GM19035 (cell line): Measurements from ENCODE around the gene TK1.
"Not testable (repeated sequence)": the region's sequence is repeated elsewhere in the genome, so short reads cannot be mapped to it uniquely, and the experiment has no call there.

Experiments used
- ATAC-seq: cut with Tn5 transposase; IDR thresholded peaks from one replicate; pipeline ENCODE4 v1.9.1; 2021; ENCODE audit not compliant: unreplicated experiment

TK1 gene

GRCh38 chr17:78179372-78179771 is 7.5 kb downstream of the TK1 start:
- no peak for ATAC-seq

- ATAC-seq: peak; percentile 38
Measured at GRCh38 chr17:78176548-78177025, 10.3 kb downstream of the TK1 start.

GRCh38 chr17:78175643-78175981 is 11.2 kb downstream of the TK1 start:
- no peak for ATAC-seq

- ATAC-seq: no peak
Measured at GRCh38 chr17:78174870-78175642, 11.8 kb downstream of the TK1 start.

GRCh38 chr17:78174346-78174869 is 12.4 kb downstream of the TK1 start:
- no peak for ATAC-seq

GRCh38 chr17:78173097-78173715 is 13.6 kb downstream of the TK1 start:
- ATAC-seq: no peak

GRCh38 chr17:78172249-78173051 is 14.4 kb downstream of the TK1 start:
- no peak for ATAC-seq

GRCh38 chr17:78171591-78172248 is 15.1 kb downstream of the TK1 start:
- ATAC-seq: not testable (repeated sequence)

GRCh38 chr17:78170692-78171590 is 15.9 kb downstream of the TK1 start:
- ATAC-seq: no peak

- peak; percentile 23 for ATAC-seq
Measured at GRCh38 chr17:78168903-78169793, 17.7 kb downstream of the TK1 start.

GRCh38 chr17:78168242-78168902 is 18.5 kb downstream of the TK1 start, which contains the start of gene SYNGR2:
SYNGR2 (plus strand) TSS chr17:78168581; CDS start chr17:78168617, 36 bp downstream.
- peak; percentile 53 for ATAC-seq

- ATAC-seq: no peak
Measured at GRCh38 chr17:78166416-78166815, 20.4 kb downstream of the TK1 start.

GRCh38 chr17:78164748-78165607 is 21.9 kb downstream of the TK1 start:
- no peak for ATAC-seq

- no peak for ATAC-seq
Measured at GRCh38 chr17:78163881-78164747, 22.7 kb downstream of the TK1 start.

- no peak for ATAC-seq
Measured at GRCh38 chr17:78159575-78160158, 27.2 kb downstream of the TK1 start.
